Endothelial cell of umbilical vein (primary cell): ENCODE data around the gene LIPF.

Experiments used
- EZH2 ChIP-seq: IDR thresholded peaks from 2 replicates; pipeline ENCODE4 v1.6.1; 2012; ENCODE audit warnings: borderline replicate concordance, low read depth, mild to moderate bottlenecking, moderate library complexity, low read length, inconsistent platforms; ENCODE audit not compliant: severe bottlenecking
- MYC ChIP-seq: IDR thresholded peaks from one replicate; pipeline ENCODE4 v1.6.1; 2011; ENCODE audit warnings: mild to moderate bottlenecking, low read depth, low read length
- POLR2A ChIP-seq: IDR thresholded peaks from 2 replicates; pipeline ENCODE4 v1.6.1; 2012; ENCODE audit warnings: low read depth, mild to moderate bottlenecking, control low read depth, low read length
- POLR2AphosphoS5 ChIP-seq: IDR thresholded peaks from 2 replicates; pipeline ENCODE4 v1.6.1; 2012; ENCODE audit warnings: low read depth, mild to moderate bottlenecking, control low read depth, low read length, moderate library complexity; ENCODE audit not compliant: insufficient read depth
- TF ChIP-seq, protein P1 (sequence below), 2 donors: IDR thresholded peaks; 1 replicate in 1 of 2; 2 replicates in 1 of 2; pipeline ENCODE4 v1.5.1; 2011; ENCODE audit warnings: low read length in 2 of 2, mild to moderate bottlenecking in 2 of 2, moderate library complexity in 2 of 2, control low read depth in 1 of 2, inconsistent platforms in 1 of 2, low read depth in 1 of 2; ENCODE audit not compliant: insufficient read depth in 1 of 2; ENCODE audit errors: extremely low read depth in 1 of 2
- TF ChIP-seq, protein P2 (sequence below): IDR thresholded peaks from 2 replicates; pipeline ENCODE4 v1.6.1; 2011; ENCODE audit not compliant: insufficient read depth, insufficient read length

DNA sequence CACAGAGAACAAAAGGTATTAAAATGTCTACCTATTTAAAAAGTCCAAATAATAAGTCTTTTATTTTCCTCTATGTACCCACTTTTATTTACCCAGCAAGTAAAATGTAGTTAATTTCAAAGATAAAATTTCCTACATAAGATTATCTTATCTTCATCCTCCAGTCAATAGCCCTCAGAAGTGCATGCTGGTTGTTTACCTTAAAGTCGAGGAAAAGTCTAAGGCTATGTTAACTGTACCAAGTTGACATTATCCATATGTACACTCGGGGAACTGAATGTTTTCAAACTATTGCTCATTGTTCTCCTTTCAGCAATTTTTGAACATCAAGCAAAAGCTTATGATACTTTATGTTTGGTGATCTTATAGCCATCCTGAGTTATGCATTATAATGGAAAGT, 24.1 kb upstream of the LIPF start:
- TF ChIP-seq, protein P1, sequence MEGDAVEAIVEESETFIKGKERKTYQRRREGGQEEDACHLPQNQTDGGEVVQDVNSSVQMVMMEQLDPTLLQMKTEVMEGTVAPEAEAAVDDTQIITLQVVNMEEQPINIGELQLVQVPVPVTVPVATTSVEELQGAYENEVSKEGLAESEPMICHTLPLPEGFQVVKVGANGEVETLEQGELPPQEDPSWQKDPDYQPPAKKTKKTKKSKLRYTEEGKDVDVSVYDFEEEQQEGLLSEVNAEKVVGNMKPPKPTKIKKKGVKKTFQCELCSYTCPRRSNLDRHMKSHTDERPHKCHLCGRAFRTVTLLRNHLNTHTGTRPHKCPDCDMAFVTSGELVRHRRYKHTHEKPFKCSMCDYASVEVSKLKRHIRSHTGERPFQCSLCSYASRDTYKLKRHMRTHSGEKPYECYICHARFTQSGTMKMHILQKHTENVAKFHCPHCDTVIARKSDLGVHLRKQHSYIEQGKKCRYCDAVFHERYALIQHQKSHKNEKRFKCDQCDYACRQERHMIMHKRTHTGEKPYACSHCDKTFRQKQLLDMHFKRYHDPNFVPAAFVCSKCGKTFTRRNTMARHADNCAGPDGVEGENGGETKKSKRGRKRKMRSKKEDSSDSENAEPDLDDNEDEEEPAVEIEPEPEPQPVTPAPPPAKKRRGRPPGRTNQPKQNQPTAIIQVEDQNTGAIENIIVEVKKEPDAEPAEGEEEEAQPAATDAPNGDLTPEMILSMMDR (IDR thresholded peaks at IDR 0.05; ENCODE audit: extremely low read depth in 1 of 2, insufficient read depth in 1 of 2, low read depth in 1 of 2, low read length in 2 of 2) = no peak
- TF ChIP-seq POLR2A (no peak), EZH2 (no peak), POLR2AphosphoS5 (no peak), MYC (no peak)
- TF ChIP-seq, protein P2, sequence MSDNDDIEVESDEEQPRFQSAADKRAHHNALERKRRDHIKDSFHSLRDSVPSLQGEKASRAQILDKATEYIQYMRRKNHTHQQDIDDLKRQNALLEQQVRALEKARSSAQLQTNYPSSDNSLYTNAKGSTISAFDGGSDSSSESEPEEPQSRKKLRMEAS = no peak
